Tibial artery (tissue), 4 donors: Measurements from ENCODE around the gene ZNF746.

Source experiments
- DNase-seq, 2 donors: peaks; one replicate each; pipeline ENCODE4 v3.0.0-alpha.2; 2019
- H3K27ac ChIP-seq, 2 donors: fragments of 200-600 bp; sonication (generic) in 1 of 2; 1 replicate in 1 of 2; 2 replicates in 1 of 2; pipeline ENCODE4 v1.5.1; 2018 to 2019; ENCODE audit warnings: mild to moderate bottlenecking in 1 of 2
- H3K27me3 ChIP-seq, 2 donors: fragments of 200-600 bp; sonication (generic) in 1 of 2; one replicate each; pipeline versions ENCODE4 v1.5.1 to v1.6.0; 2016 to 2019
- H3K36me3 ChIP-seq, 3 donors: fragments of 200-600 bp; sonication (generic) in 2 of 3; one replicate each; pipeline ENCODE4 v1.5.1; 2016 to 2019; ENCODE audit warnings: mild to moderate bottlenecking in 2 of 3
- H3K4me1 ChIP-seq, 4 donors: fragments of 200-600 bp; sonication (generic) in 2 of 4; 1 replicate in 3 of 4; 2 replicates in 1 of 4; pipeline ENCODE4 v1.5.1; 2016 to 2019
- H3K4me3 ChIP-seq, 2 donors: fragments of 200-600 bp; sonication (generic) in 1 of 2; 1 replicate in 1 of 2; 2 replicates in 1 of 2; pipeline ENCODE4 v1.5.1; 2018 to 2019; ENCODE audit warnings: mild to moderate bottlenecking in 2 of 2
- H3K9me3 ChIP-seq, 3 donors: fragments of 200-600 bp; sonication (generic) in 1 of 3; one replicate each; pipeline ENCODE4 v1.5.1; 2016 to 2019
- CTCF ChIP-seq, 2 experiments: fragments of 200-600 bp in 1 of 2; fragments of 450-650 bp in 1 of 2; IDR thresholded peaks; one replicate each; pipeline ENCODE4 v1.5.1; 2017 to 2019; ENCODE audit warnings: antibody characterized with exemption in 2 of 2, mild to moderate bottlenecking in 1 of 2, moderate library complexity in 1 of 2
- intact Hi-C: fragments of 100-400 bp; cut with DNase I; formaldehyde crosslinking; loops from one replicate; pipeline ENCODE4 v1.15.0; 2023; ENCODE audit warnings: low total_unique reads

The ZNF746 gene

GRCh38 chr7:149476791-149477190 is 20.8 kb downstream of the ZNF746 start:
- no peak for DNase-seq
- intact Hi-C loops: loop anchor here (5.0 kb wide), 1 partner anchor 234 kb away; no protein-coding TSS in a partner anchor
- TF ChIP-seq CTCF (IDR thresholded peaks at IDR 0.05): no peak
- H3K9me3 ChIP-seq: no peaks in the 10 kb centered on the region
- no peak overlapping the region for H3K4me3 ChIP-seq
- H3K27ac ChIP-seq: no peak overlapping the region
- H3K36me3 ChIP-seq: peaks cover 37 to 83% (median 64%) of the 10 kb centered on the region in 3 donors
- H3K27me3 ChIP-seq: no peaks in the 10 kb centered on the region
- H3K4me1 ChIP-seq: no peaks in the 10 kb centered on the region

GRCh38 chr7:149475121-149476045 is 22.2 kb downstream of the ZNF746 start:
- intact Hi-C loops: loop anchor here (5.0 kb wide), 1 partner anchor 233 kb away; no protein-coding TSS in a partner anchor
- H3K4me1 ChIP-seq: no peaks in the 10 kb centered on the region
- H3K9me3 ChIP-seq: no peaks in the 10 kb centered on the region
- H3K36me3 ChIP-seq: peaks cover 37 to 83% (median 75%) of the 10 kb centered on the region in 3 donors
- no peaks in the 10 kb centered on the region for H3K27me3 ChIP-seq
- no peak for DNase-seq
- no peak overlapping the region for H3K4me3 ChIP-seq
- H3K27ac ChIP-seq: no peak overlapping the region
- TF ChIP-seq CTCF (IDR thresholded peaks at IDR 0.05): no peak

- H3K4me1 ChIP-seq: no peaks in the 10 kb centered on the region
- H3K27ac ChIP-seq: no peak overlapping the region
- intact Hi-C loops: loop anchor here (5.0 kb wide), 1 partner anchor 232 kb away; no protein-coding TSS in a partner anchor
- H3K27me3 ChIP-seq: no peaks in the 10 kb centered on the region
- DNase-seq: no peak
- H3K36me3 ChIP-seq: peaks cover 37 to 75% (median 71%) of the 10 kb centered on the region in 3 donors
- no peak for TF ChIP-seq CTCF (IDR thresholded peaks at IDR 0.05)
- no peaks in the 10 kb centered on the region for H3K9me3 ChIP-seq
- no peak overlapping the region for H3K4me3 ChIP-seq
Measured at GRCh38 chr7:149474309-149475120, 23.1 kb downstream of the ZNF746 start.

- intact Hi-C loops: no loop called here
- peaks cover 37 to 72% (median 71%) of the 10 kb centered on the region in 3 donors for H3K36me3 ChIP-seq
- no peak overlapping the region for H3K27ac ChIP-seq
Measured at GRCh38 chr7:149473251-149473650, 24.4 kb downstream of the ZNF746 start.

More at GRCh38 chr7:149473251-149473650, 24.4 kb downstream of the ZNF746 start:
- Histone ChIP-seq H3K4me3 (no peak overlapping the region), H3K27me3 (no peaks in the 10 kb centered on the region), H3K4me1 (no peaks in the 10 kb centered on the region), H3K9me3 (no peaks in the 10 kb centered on the region)
- no peak for TF ChIP-seq CTCF (IDR thresholded peaks at IDR 0.05)
- no peak for DNase-seq
